ENCODE data around the gene ATG10.

Gene ATG10

DNA sequence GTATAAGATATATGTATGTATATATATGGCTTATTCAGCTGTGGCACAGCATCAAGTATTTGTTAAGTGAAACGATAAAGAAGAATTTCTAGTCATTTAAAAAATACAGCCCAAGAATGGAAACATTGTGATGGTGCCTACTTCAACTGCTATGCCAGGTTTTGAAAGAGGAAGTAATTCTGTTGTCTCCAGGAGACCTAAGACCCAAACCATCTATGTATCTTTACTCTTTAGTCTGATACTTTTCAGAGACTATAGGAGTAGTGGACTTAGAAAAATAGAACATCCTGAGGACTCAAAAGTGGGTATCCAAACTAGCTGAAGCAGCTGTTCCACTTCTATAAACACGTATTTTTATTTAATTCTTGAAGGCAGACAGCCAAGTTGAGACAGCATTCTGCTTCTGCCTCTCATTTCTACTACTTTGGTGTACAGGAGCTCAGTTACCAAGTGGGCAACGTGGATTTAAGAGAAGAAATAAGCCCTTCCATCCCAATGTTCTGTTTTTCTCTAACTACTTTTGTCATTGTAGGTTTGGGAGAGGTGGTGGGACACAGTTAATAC is 195.6 kb downstream of the ATG10 start:
- no peak for DNase-seq

- DNase-seq: no peak
Observed at GRCh38 chr5:82168294-82168693, 196.5 kb downstream of the ATG10 start.

- no peak for DNase-seq
Observed at GRCh38 chr5:82169892-82170291, 198.1 kb downstream of the ATG10 start.

GRCh38 chr5:82174128-82174918 is 202.5 kb downstream of the ATG10 start:
- DNase-seq: peak; percentile 61 to 68

DNA sequence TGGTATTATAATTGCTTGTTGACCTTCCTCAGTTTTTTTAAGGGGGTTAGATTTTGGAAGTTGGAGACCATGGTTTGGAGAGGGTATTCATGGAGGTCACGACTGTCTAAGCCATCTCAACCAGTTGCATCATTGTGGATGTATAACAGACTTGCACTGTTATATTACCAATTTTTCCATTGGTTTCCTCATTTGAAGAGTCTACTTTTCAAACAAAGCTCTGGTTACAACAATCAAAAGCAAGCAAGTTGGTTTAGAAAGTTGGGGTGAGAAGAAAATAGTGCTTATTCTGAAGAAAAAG is 203.0 kb downstream of the ATG10 start:
- DNase-seq: no peak

GRCh38 chr5:82176115-82176814 is 204.4 kb downstream of the ATG10 start:
- DNase-seq: no peak

DNA sequence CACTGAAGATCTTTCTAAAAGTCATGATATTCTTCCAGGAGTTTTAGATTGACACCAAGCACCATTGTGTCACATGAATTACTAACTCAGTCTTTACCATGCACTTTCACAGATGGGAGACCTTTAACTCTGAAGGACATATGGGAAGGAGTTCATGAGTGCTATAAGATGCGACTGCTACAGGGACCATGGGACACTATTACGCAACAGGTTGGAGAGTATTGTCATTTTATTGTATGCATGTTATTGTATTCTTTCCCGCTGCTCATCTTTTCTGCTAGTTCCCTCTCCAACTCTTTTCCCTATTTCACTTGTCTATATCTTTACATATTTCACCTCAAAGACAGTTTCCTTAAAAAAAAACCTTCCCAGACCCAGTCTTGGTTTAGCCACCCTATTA is 206.6 kb downstream of the ATG10 start:
- no peak for DNase-seq

- no peak for DNase-seq
Observed at GRCh38 chr5:82182662-82183061, 210.8 kb downstream of the ATG10 start.

DNA sequence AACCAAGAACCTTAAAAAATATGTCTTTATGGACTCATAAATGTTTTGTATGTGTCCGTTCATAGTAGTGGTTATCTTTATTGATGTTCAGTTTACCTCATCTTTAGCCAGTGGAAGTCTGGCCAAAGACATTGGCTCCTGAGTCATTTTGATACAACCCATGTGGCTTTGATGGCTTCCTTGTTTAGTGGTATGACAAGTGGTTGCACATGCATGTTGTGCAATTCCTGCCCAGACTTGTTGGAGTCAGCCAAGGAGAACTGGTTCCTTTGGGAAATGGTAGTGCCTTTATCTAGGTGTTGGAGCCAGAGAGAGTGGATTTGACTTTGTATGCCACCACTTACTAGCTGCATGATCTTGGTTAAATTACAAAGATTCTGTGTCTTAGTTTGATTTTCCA is 212.0 kb downstream of the ATG10 start:
- DNase-seq: peak; percentile 41 to 72

DNA sequence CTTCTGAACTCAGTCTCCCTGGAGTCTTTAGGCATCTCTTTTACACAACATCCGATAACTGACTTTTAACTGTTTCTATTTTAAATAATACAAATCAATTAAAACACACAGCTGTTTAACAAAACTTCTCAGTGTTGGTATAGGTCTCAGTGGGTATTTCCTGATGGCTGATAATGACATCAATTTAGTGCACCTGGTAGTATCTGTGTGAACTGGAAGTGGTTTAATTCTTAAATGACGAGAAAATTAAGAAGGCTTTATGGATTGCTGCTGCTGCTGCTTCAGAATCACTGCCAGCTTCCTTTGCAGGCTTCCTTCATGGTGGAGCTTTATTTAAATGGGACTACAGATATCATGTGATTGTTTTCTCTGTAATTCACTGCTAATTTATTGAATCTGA is 214.0 kb downstream of the ATG10 start:
- no peak for DNase-seq

GRCh38 chr5:82197550-82197949 is 225.7 kb downstream of the ATG10 start:
- no peak for DNase-seq

DNA sequence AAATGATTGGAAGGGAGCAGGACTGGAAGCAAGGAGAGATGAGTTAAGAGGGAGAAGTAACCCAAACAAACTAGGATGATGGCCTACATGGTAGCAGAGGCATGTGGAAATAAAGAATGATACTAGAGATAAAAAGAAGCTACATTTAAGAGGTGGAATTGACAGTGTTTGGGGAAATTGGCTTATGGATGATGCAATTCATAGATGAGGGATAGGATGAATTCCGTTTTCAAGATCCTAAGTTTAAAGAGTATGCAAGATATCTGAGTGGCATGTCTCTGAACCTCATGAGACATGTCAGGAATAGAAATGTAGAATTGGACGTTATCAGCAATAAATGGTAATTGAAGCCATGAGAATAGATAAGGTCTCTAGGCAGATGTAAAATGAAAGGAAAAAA is 232.7 kb downstream of the ATG10 start:
- no peak for DNase-seq

- no peak for DNase-seq
Observed at GRCh38 chr5:82205005-82205404, 233.2 kb downstream of the ATG10 start.

DNA sequence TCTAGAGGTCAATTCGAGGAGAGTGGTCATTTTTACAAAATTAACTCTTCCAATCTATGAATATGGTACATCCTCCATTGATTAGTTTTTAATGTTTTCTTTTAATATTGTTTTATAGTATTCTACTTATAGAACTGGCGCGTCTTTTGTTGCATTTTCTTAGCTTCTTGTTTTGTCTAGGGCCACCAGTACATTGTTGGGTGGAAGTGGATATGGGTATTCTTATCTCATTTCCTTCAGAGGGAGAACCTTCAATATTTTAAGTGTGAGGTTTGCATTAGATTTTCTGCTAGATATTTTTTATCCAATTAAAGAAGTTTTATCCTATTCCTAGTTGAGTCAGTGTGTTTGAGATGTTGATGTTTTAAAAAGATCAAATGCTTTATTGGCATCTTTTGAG is 236.5 kb downstream of the ATG10 start:
- DNase-seq: no peak

- DNase-seq: no peak
Observed at GRCh38 chr5:82211855-82212572, 240.2 kb downstream of the ATG10 start.

DNA sequence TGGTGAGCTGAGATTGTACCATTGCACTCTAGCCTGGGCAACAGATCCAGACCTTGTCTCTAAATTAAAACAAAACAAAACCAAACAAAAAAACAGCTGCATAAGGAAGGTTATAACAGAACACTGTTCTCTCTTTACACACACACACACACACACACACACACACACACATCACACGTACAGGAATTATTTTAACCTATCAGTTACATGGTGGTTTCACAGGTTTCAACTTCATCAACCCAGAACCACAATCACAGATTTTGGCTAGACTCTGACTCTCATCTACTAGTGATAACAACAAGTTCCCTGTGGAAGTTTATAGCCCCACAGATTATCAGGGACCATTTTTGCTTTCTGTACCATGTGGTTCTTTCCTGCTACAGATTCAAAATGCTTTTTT is 246.1 kb downstream of the ATG10 start:
- DNase-seq: no peak

DNA sequence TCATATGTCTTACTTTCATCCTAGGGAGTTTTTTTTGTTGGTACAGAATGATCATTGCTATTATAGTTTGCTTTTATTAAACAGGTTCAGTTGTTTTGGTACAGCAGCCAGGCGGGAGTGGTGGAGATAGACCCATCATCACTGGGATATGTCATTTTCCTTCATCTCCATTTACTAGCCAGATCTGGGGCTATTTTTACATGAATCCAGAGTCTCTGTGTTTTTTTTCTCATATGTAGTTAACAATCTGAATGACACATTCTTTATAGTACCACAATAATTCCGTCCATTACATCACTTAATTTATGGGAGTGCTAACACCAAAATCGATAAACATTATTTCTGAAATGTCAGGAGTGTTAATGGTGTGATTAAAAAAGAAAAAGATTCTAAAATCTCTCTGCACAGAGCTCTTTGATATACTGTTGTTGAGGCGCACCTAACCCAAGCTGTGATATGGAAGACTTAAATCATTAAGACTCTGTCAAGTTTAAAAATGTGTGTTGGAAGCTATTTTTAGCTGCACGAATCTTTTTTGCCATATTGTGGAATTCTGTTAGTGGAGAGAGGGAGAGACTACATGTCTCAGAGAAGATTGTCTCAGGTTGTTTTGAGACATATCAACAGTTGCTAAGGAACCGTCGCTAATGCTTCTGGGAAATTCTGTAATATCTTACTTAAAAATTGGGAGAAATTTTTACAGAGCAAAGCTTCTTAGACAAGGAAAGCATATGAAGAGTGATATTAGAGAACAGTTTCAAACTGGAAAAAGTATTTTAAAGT is 246.7 kb downstream of the ATG10 start:
- no peak for DNase-seq

- DNase-seq: no peak
Observed at GRCh38 chr5:82221020-82221419, 249.2 kb downstream of the ATG10 start.

DNA sequence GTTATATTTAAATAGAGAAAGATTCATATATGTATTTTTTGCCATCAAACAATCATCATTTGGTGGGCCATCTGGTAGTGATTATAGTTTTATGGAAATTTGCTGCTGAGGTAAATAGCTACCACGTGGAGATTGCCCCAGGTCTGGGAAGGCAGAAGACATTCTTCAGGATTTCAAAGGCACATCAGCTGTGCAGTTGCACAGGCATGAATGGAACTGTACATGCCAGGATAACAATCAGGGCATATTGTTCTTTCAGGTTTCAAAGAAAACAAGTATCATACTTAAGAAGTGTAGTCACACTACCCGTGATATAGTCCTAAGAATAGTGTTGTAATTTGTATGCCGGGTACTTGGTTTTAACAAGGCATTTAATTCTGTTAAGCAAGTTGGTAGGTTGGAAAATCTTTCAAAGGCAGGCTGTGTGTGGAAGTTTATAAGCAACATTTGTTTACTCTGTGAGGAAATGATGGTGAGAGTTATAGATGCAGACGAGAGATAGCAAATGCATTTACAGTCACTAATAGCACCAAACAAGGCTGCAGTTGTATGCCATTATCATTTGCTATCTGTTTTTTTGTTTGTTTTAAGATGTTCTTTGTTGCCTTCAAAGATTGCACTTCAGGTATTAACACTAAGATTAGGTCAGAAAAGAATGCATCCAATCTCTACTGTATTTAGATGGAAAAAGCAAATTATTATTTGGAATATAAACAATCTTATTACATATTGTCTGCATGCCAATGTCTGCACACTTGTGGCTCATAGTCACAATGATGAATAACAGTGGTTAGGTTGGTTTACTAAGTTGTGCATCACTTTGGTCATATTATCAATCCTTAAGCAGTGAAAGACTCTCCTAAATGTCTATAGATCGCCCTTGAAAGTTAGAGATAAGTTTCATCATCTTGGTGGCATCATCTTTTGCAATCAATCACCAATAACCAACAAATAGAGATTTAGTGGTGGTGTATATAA is 251.1 kb downstream of the ATG10 start:
- DNase-seq: no peak

GRCh38 chr5:82225525-82226172 is 253.8 kb downstream of the ATG10 start:
- DNase-seq: peak; percentile 57

DNA sequence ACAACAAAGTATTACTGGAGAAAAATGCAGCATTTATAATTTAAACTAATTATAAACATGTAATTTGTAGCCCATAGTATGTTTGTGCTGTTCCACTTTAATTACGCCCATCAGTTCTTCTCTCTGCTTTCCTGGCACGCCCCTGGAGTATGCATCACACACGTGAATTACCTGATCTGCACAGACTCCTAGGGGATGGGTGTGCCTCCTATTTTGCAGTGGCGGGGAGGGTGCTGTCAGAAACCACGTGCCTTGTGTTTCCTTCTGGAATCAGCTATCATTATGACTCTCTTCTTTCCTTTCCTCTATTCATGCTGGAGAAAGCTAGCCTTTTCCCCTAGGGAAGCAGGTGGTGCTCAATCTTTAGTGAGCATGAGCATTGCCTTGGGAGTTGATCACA is 263.1 kb downstream of the ATG10 start:
- no peak for DNase-seq
